ENCODE data around the gene SMURF1. TPM values are rescaled to one million over a fixed set of nuclear protein-coding genes. Genes with fewer than 3 reads are reported as not detected.

Gene SMURF1
- total RNA-seq, 2 experiments from 2014 or later: 10.3 to 10.4 TPM

DNA sequence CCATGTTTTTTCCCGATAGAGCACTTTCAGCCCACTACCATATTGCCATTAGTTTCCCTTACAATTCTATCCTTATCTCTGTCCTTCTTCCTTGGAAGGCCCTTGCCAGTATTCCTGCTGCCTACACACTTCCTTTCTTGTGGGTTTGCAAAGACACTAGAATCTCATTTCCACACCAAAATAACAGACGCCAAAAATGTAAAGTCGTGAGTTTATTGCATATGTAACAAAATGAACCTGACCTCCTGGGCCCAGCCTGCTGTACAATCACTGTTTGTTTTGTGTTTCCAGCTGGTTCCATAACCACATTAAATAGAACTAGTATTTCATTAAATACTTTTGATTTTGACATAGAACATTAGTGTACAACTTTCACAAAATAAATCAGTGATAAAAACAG, 116.7 kb downstream of the SMURF1 start:
- H3K9me3 Mint-ChIP-seq (ENCODE audit: insufficient read depth): no peaks in the 10 kb centered on the region
- H3K4me1 Mint-ChIP-seq (ENCODE audit: low read depth): no peaks in the 10 kb centered on the region
- ATAC-seq (no peak), DNase-seq (no peak)
- H3K27me3 Mint-ChIP-seq (ENCODE audit: low read depth): no peaks in the 10 kb centered on the region
- H3K36me3 Mint-ChIP-seq (ENCODE audit: low read depth): peaks cover 32% of the 10 kb centered on the region
- CTCF ChIA-PET: interaction anchor here (0.6 to 1.6 kb wide), 3 partner anchors 85 to 418 kb away, joined by 3 to 4 read pairs (median 3); no protein-coding TSS in a partner anchor
- no peak overlapping the region for H3K27ac Mint-ChIP-seq
- H3K4me3 Mint-ChIP-seq: no peak overlapping the region
- POLR2A ChIA-PET: interaction anchor here (0.8 kb wide), 1 partner anchor 10 kb away, joined by 3 read pairs; no protein-coding TSS in a partner anchor

DNA sequence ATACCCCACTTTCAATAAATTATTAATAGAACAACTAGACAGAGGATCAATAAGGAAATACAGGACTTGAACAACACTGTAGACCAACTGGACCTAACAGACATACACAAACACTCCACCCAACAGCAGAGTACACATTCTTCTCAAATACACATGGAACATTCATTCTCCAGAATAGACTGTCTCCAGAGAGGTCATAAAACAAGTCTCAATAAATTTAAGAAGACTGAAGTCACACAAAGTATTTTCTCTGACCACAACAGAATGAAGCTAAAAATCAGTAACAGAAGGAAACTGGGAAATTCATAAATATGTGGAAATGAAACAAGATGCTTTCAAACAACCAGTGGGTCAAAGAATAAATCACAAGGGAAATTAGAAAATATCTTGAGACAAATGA, 119.8 kb downstream of the SMURF1 start:
- Mint-ChIP-seq H3K36me3 (ENCODE audit: low read depth) (peaks cover 28% of the 10 kb centered on the region), H3K4me1 (ENCODE audit: low read depth) (no peaks in the 10 kb centered on the region), H3K27ac (no peak overlapping the region), H3K4me3 (no peak overlapping the region), H3K9me3 (ENCODE audit: insufficient read depth) (no peaks in the 10 kb centered on the region), H3K27me3 (ENCODE audit: low read depth) (no peaks in the 10 kb centered on the region)
- DNase-seq: no peak
- POLR2A ChIA-PET: no interaction called here
- CTCF ChIA-PET: interaction anchor here (1.4 kb wide), 1 partner anchor 16 kb away, joined by 3 read pairs; no protein-coding TSS in a partner anchor
- ATAC-seq: no peak

- ATAC-seq: no peak
Measured at GRCh38 chr7:99021941-99022560, 121.9 kb downstream of the SMURF1 start.

GRCh38 chr7:99020413-99020715, 123.5 kb downstream of the SMURF1 start:
- ATAC-seq: no peak
- Mint-ChIP-seq H3K27ac (no peak overlapping the region), H3K36me3 (ENCODE audit: low read depth) (peaks cover 42% of the 10 kb centered on the region), H3K27me3 (ENCODE audit: low read depth) (no peaks in the 10 kb centered on the region), H3K4me1 (ENCODE audit: low read depth) (no peaks in the 10 kb centered on the region), H3K4me3 (no peak overlapping the region), H3K9me3 (ENCODE audit: insufficient read depth) (no peaks in the 10 kb centered on the region)
- ChIA-PET POLR2A (no interaction called here), CTCF (no interaction called here)
- no peak for DNase-seq

More at GRCh38 chr7:99021941-99022560, 121.9 kb downstream of the SMURF1 start:
- CTCF ChIA-PET: no interaction called here
- no peaks in the 10 kb centered on the region for H3K27me3 Mint-ChIP-seq (ENCODE audit: low read depth)
- POLR2A ChIA-PET: no interaction called here
- H3K27ac Mint-ChIP-seq: no peak overlapping the region
- H3K9me3 Mint-ChIP-seq (ENCODE audit: insufficient read depth): no peaks in the 10 kb centered on the region
- no peaks in the 10 kb centered on the region for H3K4me1 Mint-ChIP-seq (ENCODE audit: low read depth)
- no peak for DNase-seq
- H3K36me3 Mint-ChIP-seq (ENCODE audit: low read depth): peaks cover 29% of the 10 kb centered on the region
- no peak overlapping the region for H3K4me3 Mint-ChIP-seq

DNA sequence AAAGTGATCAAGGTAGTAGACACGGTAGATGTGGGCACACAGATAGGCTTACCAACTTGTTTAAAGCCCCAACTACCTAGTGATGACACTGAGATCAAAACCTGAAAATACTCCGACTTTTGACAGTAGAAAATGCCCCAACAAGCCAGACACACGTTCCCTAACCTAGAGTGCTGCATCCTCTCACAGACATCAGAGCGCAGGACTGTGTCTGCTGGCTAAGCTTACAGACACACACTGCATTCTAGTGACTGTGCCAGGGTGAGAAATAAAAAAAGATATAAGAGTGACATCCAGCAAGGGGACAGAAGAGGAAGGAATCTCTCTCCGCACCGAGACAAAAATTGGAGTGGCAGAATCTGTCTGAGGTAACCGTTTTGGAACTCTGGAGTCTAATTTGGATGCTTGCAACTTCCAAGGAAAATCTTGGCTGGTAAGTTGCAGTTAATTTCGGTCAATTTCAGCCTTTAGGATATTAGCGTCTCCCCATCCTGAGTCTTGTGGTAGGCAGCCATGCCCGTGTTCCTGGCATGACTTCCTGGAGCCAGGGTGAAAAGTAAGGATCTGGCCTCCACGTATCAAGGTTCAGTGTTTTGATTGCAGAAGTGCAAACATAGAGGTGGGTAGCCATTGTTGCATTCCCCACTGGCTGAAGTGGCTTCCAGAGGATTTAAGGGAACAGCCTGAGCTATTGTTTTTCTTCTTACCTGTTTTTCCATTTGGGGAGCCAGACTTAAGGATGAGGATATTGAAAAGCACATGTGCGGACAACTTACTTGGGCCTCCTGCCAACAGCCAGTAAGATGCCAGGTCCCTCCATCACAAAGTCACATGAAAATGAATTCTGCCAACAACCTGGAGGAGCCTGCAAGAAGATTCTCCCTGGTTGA, 124.1 kb downstream of the SMURF1 start:
- H3K27ac Mint-ChIP-seq: no peak overlapping the region

GRCh38 chr7:99016196-99016595, 127.7 kb downstream of the SMURF1 start:
- ATAC-seq (no peak), DNase-seq (no peak)
- Mint-ChIP-seq H3K27ac (peak overlapping the region; percentile 22), H3K36me3 (ENCODE audit: low read depth) (peaks cover 71% of the 10 kb centered on the region), H3K9me3 (ENCODE audit: insufficient read depth) (no peaks in the 10 kb centered on the region), H3K4me1 (ENCODE audit: low read depth) (no peaks in the 10 kb centered on the region), H3K4me3 (no peak overlapping the region), H3K27me3 (ENCODE audit: low read depth) (no peaks in the 10 kb centered on the region)
- CTCF ChIA-PET: interaction anchor here (0.9 to 1.8 kb wide), 2 partner anchors 10 to 56 kb away, joined by 3 to 4 read pairs; no protein-coding TSS in a partner anchor
- POLR2A ChIA-PET: no interaction called here

More for the DNA sequence above, 124.1 kb downstream of the SMURF1 start:
- DNase-seq (no peak), ATAC-seq (no peak)
- no peaks in the 10 kb centered on the region for H3K27me3 Mint-ChIP-seq (ENCODE audit: low read depth)
- H3K4me3 Mint-ChIP-seq: no peak overlapping the region
- H3K36me3 Mint-ChIP-seq (ENCODE audit: low read depth): peaks cover 48% of the 10 kb centered on the region
- CTCF ChIA-PET: no interaction called here
- no peaks in the 10 kb centered on the region for H3K9me3 Mint-ChIP-seq (ENCODE audit: insufficient read depth)
- H3K4me1 Mint-ChIP-seq (ENCODE audit: low read depth): no peaks in the 10 kb centered on the region
- POLR2A ChIA-PET: no interaction called here

DNA sequence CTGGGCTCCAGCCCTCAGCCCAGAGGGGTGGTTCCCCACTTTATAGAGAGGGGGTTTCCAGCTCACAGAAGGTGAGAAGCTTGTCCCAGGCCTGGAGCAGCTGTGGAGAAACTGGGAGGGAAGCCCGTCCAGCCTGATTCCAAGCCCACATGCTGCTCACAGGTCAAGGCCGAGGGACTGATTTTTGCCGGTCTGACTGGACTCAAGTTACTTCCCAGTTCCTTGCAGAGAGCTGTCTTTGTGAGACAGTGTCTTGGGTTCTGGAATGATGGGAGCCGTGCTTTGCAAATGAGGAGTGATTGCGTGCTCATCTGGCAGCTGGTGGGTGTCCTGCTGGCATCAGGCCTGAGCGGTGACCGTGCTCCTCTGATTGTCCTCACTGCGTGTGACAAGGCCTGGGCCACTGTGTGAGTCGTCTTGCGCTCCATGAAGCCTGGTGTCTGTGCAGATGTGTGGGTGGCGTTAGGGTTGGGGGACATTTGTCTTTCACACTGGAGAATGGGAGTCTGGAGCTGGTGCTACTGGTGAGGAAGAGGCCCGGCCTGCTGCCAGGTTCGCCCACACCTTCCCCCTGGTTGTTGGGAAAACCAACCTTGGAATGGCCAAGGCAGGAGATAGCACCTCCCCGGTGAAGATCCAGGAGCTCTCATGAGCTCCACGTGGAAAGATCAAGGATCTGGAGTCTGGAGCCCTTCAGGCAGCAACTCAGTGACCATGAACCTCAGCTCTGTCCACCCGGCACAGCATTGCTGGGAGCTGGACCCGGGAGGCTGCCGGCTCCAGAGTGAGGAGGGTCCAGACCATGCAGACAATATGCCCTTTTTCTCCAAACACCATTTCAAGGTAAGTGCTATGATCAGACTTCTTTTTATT, 129.6 kb downstream of the SMURF1 start:
- peaks cover 72% of the 10 kb centered on the region for H3K36me3 Mint-ChIP-seq (ENCODE audit: low read depth)

DNA sequence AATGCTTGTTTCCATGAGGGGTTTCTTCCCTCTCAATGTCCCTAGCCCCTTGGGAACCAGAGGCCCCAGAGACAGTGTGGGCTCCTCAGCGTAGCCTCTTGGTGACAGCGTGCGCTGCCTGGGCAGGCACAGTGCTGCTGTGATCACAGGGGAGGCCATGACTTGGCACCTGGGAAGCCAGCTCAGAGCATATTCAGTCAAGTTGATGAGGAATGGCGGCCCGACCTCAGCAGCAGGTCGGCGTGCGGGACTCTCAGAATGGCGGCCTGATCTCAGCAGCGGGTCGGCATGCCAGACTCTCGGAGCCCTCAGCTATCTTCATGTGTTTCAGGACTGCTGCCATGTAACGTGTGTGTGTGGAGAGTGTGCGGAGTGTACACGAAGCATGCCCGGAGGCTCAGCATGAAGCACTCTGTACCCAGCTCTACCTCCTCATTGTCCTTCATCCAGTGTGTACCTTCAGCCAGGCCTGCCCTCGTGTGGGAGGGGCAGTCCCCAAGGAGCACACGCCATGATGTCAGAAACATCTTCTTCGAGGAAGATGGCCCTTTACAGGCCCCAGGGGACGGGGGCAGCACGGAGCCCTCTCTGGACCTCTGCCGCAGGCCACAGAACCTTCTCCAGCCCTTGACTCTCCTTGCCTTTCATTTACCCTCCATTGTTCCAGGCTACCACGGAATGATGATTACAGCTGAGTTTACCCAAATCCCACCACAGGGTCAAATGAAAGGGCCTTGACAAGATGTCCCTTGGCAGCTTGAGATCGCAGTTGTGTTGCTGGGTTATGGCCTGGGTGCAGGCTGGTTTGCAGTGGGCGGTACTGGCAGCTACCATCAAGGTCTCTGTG, 130.4 kb downstream of the SMURF1 start:
- H3K27me3 Mint-ChIP-seq (ENCODE audit: low read depth): no peaks in the 10 kb centered on the region
- no peak overlapping the region for H3K4me3 Mint-ChIP-seq
- DNase-seq (no peak), ATAC-seq (no peak)
- no peak overlapping the region for H3K27ac Mint-ChIP-seq
- no peaks in the 10 kb centered on the region for H3K9me3 Mint-ChIP-seq (ENCODE audit: insufficient read depth)
- H3K36me3 Mint-ChIP-seq (ENCODE audit: low read depth): peaks cover 74% of the 10 kb centered on the region
- POLR2A ChIA-PET: no interaction called here
- H3K4me1 Mint-ChIP-seq (ENCODE audit: low read depth): no peaks in the 10 kb centered on the region
- CTCF ChIA-PET: no interaction called here

More for the DNA sequence above, 129.6 kb downstream of the SMURF1 start:
- no peaks in the 10 kb centered on the region for H3K9me3 Mint-ChIP-seq (ENCODE audit: insufficient read depth)
- ATAC-seq (peak; percentile 15), DNase-seq (no peak)
- CTCF ChIA-PET: no interaction called here
- POLR2A ChIA-PET: no interaction called here
- peak overlapping the region; percentile 28 for H3K27ac Mint-ChIP-seq
- H3K4me1 Mint-ChIP-seq (ENCODE audit: low read depth): no peaks in the 10 kb centered on the region
- H3K27me3 Mint-ChIP-seq (ENCODE audit: low read depth): no peaks in the 10 kb centered on the region
- no peak overlapping the region for H3K4me3 Mint-ChIP-seq

DNA sequence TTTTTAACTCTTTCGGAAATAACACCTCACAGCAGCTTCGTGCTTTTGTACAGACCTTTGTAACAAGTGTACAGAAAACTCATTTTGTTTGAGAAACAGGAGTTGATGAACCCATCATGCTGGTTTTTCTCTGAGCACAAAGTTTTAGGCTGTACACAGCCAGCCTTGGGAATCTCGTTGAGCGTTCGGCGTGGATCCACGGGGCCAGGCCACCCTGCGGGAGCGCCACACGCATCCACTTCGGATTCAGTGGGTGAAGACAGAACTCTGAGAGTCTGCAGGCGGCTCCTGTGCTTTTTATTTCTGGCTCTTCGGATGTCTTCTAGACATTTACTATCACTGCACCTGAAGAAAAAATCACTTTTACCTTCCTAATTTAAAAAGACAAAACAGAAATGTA, 131.2 kb downstream of the SMURF1 start:
- peaks cover 75% of the 10 kb centered on the region for H3K36me3 Mint-ChIP-seq (ENCODE audit: low read depth)
- no peak overlapping the region for H3K27ac Mint-ChIP-seq
- H3K9me3 Mint-ChIP-seq (ENCODE audit: insufficient read depth): no peaks in the 10 kb centered on the region
- no peaks in the 10 kb centered on the region for H3K27me3 Mint-ChIP-seq (ENCODE audit: low read depth)
- H3K4me3 Mint-ChIP-seq: no peak overlapping the region
- no peaks in the 10 kb centered on the region for H3K4me1 Mint-ChIP-seq (ENCODE audit: low read depth)
- POLR2A ChIA-PET: no interaction called here
- DNase-seq (no peak), ATAC-seq (no peak)
- CTCF ChIA-PET: no interaction called here

GRCh38 chr7:99011706-99012404, 132.1 kb downstream of the SMURF1 start:
- POLR2A ChIA-PET: no interaction called here
- Mint-ChIP-seq H3K4me1 (ENCODE audit: low read depth) (no peaks in the 10 kb centered on the region), H3K27ac (no peak overlapping the region), H3K36me3 (ENCODE audit: low read depth) (peaks cover 76% of the 10 kb centered on the region), H3K27me3 (ENCODE audit: low read depth) (no peaks in the 10 kb centered on the region), H3K9me3 (ENCODE audit: insufficient read depth) (no peaks in the 10 kb centered on the region), H3K4me3 (no peak overlapping the region)
- DNase-seq (no peak), ATAC-seq (no peak)
- CTCF ChIA-PET: no interaction called here

GRCh38 chr7:99011341-99011705, 132.6 kb downstream of the SMURF1 start:
- CTCF ChIA-PET: no interaction called here
- ATAC-seq: no peak
- POLR2A ChIA-PET: no interaction called here
- no peak overlapping the region for H3K27ac Mint-ChIP-seq
- H3K27me3 Mint-ChIP-seq (ENCODE audit: low read depth): no peaks in the 10 kb centered on the region
- no peaks in the 10 kb centered on the region for H3K4me1 Mint-ChIP-seq (ENCODE audit: low read depth)
- H3K36me3 Mint-ChIP-seq (ENCODE audit: low read depth): peaks cover 76% of the 10 kb centered on the region
- DNase-seq: no peak
- no peak overlapping the region for H3K4me3 Mint-ChIP-seq
- H3K9me3 Mint-ChIP-seq (ENCODE audit: insufficient read depth): no peaks in the 10 kb centered on the region

Measured in activated CD8-positive, alpha-beta T cell treated with anti-CD3 and anti-CD28 coated beads, Interleukin-2, amount 10 ng/mL, durations not matched to agents 7 days and 5 days (primary cell).